ENCODE data around the gene ALX3. TPM values are rescaled to one million over a fixed set of nuclear protein-coding genes. Genes with fewer than 3 reads are reported as not detected.

ALX3 gene
- total RNA-seq, 1 experiment from 2014 or later: not detected

DNA sequence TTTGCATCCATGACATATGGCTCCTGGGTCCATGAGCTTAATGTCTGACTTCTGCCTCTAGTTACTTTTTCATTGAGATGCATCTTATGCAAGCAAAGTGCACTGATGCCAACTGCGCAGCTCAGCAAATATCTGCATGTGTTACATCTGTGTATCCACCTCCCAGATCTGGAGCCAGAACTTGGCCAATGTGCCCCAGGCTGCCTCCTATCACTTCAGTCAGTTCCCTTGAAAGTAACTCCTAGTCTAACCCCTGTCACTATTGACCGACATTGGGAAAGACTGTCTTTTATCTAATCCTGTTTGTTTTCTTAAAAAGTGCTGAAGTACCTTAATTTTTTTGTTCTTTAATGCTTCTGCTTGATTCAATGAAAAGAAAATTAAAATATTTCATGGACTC, 22.5 kb upstream of the ALX3 start:
- peaks cover under 1% of the 10 kb centered on the region for H3K4me1 Mint-ChIP-seq (ENCODE audit: low read depth, unreplicated experiment)
- H3K4me3 Mint-ChIP-seq (ENCODE audit: low read depth, unreplicated experiment): no peak overlapping the region
- no peaks in the 10 kb centered on the region for H3K36me3 Mint-ChIP-seq (ENCODE audit: insufficient read depth, unreplicated experiment)
- H3K27me3 Mint-ChIP-seq (ENCODE audit: unreplicated experiment): peaks cover 74% of the 10 kb centered on the region
- TF ChIP-seq, protein P1, sequence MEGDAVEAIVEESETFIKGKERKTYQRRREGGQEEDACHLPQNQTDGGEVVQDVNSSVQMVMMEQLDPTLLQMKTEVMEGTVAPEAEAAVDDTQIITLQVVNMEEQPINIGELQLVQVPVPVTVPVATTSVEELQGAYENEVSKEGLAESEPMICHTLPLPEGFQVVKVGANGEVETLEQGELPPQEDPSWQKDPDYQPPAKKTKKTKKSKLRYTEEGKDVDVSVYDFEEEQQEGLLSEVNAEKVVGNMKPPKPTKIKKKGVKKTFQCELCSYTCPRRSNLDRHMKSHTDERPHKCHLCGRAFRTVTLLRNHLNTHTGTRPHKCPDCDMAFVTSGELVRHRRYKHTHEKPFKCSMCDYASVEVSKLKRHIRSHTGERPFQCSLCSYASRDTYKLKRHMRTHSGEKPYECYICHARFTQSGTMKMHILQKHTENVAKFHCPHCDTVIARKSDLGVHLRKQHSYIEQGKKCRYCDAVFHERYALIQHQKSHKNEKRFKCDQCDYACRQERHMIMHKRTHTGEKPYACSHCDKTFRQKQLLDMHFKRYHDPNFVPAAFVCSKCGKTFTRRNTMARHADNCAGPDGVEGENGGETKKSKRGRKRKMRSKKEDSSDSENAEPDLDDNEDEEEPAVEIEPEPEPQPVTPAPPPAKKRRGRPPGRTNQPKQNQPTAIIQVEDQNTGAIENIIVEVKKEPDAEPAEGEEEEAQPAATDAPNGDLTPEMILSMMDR (IDR thresholded peaks at IDR 0.05; ENCODE audit: unreplicated experiment): no peak
- no TSS peak for BruUV-seq (replicated peaks)
- intact Hi-C loops (cut with micrococcal nuclease; ENCODE audit: unreplicated experiment): no loop called here
- DNase-seq: no peak
- CTCF ChIA-PET: no interaction called here
- no peak overlapping the region for H3K27ac Mint-ChIP-seq (ENCODE audit: unreplicated experiment)
- H3K9me3 Mint-ChIP-seq (ENCODE audit: low read depth, unreplicated experiment): no peaks in the 10 kb centered on the region

DNA sequence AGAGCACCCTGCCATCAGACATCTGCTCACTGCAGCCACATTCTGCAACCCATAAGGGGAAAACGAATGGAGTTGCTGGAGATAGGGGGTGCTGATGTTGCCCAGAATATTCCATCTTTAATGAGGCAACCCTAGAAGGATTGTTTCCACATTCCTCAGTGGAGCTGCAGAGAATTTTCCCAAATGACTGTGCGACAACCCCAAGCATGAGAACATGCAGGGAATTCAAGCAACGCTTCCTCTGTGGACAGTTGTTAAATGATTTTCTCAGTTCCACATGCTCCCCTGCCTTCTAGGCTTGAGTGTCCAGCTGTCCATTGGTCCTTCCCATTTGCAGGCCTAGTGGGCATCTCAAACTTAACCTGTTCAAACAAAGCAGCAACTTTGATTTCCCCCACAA, 21.3 kb upstream of the ALX3 start:
- DNase-seq: no peak
- peaks cover 86% of the 10 kb centered on the region for H3K27me3 Mint-ChIP-seq (ENCODE audit: unreplicated experiment)
- H3K9me3 Mint-ChIP-seq (ENCODE audit: low read depth, unreplicated experiment): no peaks in the 10 kb centered on the region
- CTCF ChIA-PET: interaction anchor here (1.7 kb wide), 1 partner anchor 9 kb away, joined by 4 read pairs; no protein-coding TSS in a partner anchor
- no peaks in the 10 kb centered on the region for H3K36me3 Mint-ChIP-seq (ENCODE audit: insufficient read depth, unreplicated experiment)
- TF ChIP-seq, protein P1 (IDR thresholded peaks at IDR 0.05; ENCODE audit: unreplicated experiment): no peak
- H3K27ac Mint-ChIP-seq (ENCODE audit: unreplicated experiment): no peak overlapping the region
- BruUV-seq (replicated peaks): no TSS peak
- H3K4me3 Mint-ChIP-seq (ENCODE audit: low read depth, unreplicated experiment): no peak overlapping the region
- no peaks in the 10 kb centered on the region for H3K4me1 Mint-ChIP-seq (ENCODE audit: low read depth, unreplicated experiment)
- intact Hi-C loops (cut with micrococcal nuclease; ENCODE audit: unreplicated experiment): no loop called here

DNA sequence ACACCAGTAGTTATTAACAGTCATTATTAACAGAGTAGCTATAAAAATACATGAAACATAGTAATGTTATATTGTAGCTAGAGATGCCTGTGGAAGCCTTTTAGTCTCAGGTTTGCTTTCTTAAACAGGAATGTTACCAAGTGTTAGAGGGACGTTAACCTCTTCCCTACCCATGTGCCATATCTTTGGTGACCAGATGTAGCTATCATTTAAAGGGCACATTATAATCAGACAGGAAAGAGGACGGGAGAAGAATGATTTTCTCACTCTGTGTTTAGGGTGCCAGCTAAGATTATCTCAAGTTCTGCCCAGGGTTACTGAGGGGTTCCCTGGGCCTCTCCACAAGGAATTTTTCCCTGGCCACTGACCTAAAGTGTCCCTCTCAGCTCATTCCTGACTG, 20.9 kb upstream of the ALX3 start:
- H3K36me3 Mint-ChIP-seq (ENCODE audit: insufficient read depth, unreplicated experiment): no peaks in the 10 kb centered on the region
- no peaks in the 10 kb centered on the region for H3K9me3 Mint-ChIP-seq (ENCODE audit: low read depth, unreplicated experiment)
- H3K4me1 Mint-ChIP-seq (ENCODE audit: low read depth, unreplicated experiment): no peaks in the 10 kb centered on the region
- H3K27ac Mint-ChIP-seq (ENCODE audit: unreplicated experiment): no peak overlapping the region
- no peak overlapping the region for H3K4me3 Mint-ChIP-seq (ENCODE audit: low read depth, unreplicated experiment)
- CTCF ChIA-PET: interaction anchor here (1.7 kb wide), 1 partner anchor 9 kb away, joined by 4 read pairs; no protein-coding TSS in a partner anchor
- TF ChIP-seq, protein P1 (IDR thresholded peaks at IDR 0.05; ENCODE audit: unreplicated experiment): no peak
- H3K27me3 Mint-ChIP-seq (ENCODE audit: unreplicated experiment): peaks cover 90% of the 10 kb centered on the region
- intact Hi-C loops (cut with micrococcal nuclease; ENCODE audit: unreplicated experiment): no loop called here
- no TSS peak for BruUV-seq (replicated peaks)
- DNase-seq: no peak

DNA sequence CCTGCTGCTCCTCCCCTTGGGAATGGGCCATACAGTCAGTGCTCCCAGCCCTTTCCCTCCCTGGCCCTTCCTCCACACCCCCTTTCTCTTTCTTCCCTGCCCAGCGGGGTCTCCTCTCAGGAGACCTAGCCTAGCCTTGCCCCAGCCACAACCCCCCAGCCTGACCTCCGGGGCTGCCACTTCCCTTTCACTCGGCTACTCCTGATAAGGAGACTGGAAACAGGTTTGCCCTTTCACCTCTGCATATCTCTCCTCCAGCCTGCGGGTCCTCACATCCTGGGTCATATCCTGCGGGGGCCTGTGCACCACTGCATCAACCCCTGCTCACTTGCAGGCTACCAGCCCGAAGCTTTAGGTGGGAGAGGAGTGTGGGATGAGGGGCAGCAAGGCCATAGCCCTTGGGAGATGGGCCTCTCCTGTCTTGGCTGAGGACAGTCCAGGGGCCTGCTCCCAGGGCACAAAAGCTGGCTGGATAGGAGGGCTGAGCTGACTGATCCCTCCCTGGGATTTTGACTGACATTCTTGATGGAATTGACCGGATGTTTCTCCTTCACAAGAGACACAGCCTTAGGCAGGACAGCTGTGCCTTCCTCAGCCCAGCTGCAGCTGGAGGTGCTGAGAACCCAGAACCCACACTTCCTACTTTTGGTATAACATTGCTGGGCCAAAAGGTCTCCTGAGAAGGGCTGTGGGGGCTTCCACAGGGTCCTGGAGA, 19.2 kb upstream of the ALX3 start:
- Mint-ChIP-seq H3K27me3 (ENCODE audit: unreplicated experiment) (peaks cover 92% of the 10 kb centered on the region), H3K27ac (ENCODE audit: unreplicated experiment) (no peak overlapping the region), H3K36me3 (ENCODE audit: insufficient read depth, unreplicated experiment) (no peaks in the 10 kb centered on the region), H3K9me3 (ENCODE audit: low read depth, unreplicated experiment) (no peaks in the 10 kb centered on the region), H3K4me3 (ENCODE audit: low read depth, unreplicated experiment) (no peak overlapping the region), H3K4me1 (ENCODE audit: low read depth, unreplicated experiment) (no peaks in the 10 kb centered on the region)
- DNase-seq: no peak
- BruUV-seq (replicated peaks): no TSS peak
- TF ChIP-seq, protein P1 (IDR thresholded peaks at IDR 0.05; ENCODE audit: unreplicated experiment): no peak
- CTCF ChIA-PET: no interaction called here
- intact Hi-C loops (cut with micrococcal nuclease; ENCODE audit: unreplicated experiment): no loop called here

Measured in Calu3 (cell line).